Measurements from ENCODE around the gene NACC2.

- TF ChIP-seq CTCF (IDR thresholded peaks at IDR 0.05) (no peak), POLR2AphosphoS5 (IDR thresholded peaks at IDR 0.05; ENCODE audit: low read depth, low read length) (no peak), SIN3A (IDR thresholded peaks at IDR 0.05; ENCODE audit: borderline replicate concordance, insufficient read depth, low read depth, low read length) (no peak), TCF7L2 (IDR thresholded peaks at IDR 0.05; ENCODE audit: low read depth, low read length) (no peak), REST (IDR thresholded peaks at IDR 0.05; ENCODE audit: insufficient read depth in 1 of 2, low read depth in 2 of 2, low read length in 1 of 2) (no peak)
Measured at GRCh38 chr9:136098210-136098609, 3.1 kb upstream of the NACC2 start.
